HUDEP-2 (cell line): ENCODE measurements around the gene SMARCD1.

Source experiments
- DNase-seq, 76 experiments: peaks; one replicate each; lab custom pipeline; 2025; ENCODE audit not compliant: unreplicated experiment in 76 of 76; lab: John Stamatoyannopoulos, UW

Gene SMARCD1

DNA sequence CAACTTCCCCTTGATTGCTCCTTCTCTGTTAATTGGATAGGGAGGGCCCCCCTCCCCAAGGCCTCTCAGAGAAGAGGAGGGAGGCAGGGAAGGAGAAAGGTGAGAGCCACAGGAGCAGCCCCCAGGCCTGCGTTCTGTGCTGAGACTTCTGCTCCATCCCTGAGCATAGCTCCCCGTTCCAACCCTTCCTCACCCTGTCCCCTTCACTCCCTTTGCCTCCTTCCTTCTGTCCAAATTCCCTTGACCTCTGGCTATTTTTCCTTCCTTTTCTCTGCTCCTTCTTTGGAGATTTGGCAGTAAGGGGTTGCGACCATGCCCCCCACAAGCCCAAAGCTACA, 28.5 kb upstream of the SMARCD1 start:
- no peak for DNase-seq

DNA sequence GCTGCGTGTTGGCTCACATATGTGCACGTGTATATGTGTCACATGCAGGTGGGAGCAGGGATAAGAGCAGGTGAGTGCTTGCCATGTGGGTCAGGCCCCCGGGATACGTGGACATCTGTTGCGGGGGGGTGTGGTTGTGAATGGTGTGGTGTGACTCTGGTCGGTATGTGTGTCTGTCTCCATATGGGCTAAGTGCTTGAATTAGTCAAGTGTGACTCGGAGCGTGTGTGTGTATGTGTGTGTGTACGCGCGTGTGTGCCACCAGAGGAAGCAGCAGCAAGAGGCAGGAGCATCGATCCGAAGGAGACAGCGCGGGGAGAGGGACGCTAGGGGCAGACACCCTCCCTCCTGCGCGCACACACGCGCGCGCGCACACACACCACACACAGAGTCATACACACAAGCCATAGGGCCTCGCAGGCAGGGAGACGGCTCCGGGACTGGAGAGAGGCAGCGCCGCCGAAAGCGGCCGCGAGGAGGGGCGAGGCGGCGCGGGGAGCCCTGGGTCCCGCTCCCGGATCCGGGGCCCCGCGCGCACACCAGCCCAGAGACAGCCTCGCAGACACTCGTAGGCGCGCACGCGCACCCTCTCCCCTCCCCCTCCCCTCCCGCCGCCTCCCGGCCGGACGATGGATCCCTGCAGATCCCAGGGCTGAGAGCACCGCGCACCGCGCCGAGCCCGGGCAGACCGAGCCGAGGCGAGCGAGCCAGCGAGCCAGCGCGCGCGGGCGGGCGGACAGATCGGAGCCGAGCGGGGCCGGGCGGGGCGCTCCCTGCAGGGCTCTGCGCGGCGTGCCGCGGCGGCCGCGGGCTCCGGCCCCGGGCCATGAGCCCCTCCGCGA, 27.9 kb upstream of the SMARCD1 start, which contains the start of gene ASIC1:
Gene ASIC1, plus strand, starts transcription at position 597 of the 842 bp plus-strand sequence. CDS start 1,171 bp downstream, outside the sequence.
- DNase-seq: peak in 8 of 76 experiments; percentile 5 to 34 (median 17)

DNA sequence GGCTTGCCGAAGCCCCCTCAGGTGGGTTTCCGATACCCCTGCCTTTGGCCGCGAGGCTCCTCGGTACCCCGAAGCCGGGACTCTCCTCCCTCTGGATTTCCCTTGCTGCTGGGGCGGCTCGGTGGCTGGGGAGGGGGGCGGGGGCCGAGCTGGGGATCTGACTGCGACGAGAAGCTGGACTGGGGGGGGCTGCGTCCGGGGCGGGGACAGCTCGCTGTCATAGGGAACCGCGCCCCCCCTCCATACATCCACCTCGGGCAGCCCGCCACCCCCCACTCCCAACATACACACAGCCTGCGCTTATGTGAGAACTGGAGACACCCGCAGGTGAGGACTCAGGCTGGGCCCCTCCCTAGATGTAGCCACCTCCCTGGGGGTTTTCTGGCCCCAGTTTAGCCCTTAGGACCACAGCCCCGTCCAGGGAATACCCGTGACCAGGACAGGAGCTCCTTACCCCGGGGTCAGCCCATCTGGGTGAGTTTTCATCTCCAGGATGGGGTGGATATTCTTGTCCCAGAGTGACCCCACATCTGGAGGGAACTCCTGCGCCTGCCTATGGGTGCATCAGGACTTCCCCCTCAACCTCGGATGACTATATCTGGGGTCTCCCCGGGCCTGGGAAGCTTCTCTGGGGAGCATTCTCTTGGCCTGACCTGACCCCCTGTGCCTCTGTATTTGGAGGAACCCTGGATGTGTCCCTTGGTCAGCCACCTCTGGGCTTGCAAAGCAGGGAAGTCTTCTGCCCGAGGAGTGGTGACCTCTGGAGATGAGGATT, 27.1 kb upstream of the SMARCD1 start:
- DNase-seq: no peak

DNA sequence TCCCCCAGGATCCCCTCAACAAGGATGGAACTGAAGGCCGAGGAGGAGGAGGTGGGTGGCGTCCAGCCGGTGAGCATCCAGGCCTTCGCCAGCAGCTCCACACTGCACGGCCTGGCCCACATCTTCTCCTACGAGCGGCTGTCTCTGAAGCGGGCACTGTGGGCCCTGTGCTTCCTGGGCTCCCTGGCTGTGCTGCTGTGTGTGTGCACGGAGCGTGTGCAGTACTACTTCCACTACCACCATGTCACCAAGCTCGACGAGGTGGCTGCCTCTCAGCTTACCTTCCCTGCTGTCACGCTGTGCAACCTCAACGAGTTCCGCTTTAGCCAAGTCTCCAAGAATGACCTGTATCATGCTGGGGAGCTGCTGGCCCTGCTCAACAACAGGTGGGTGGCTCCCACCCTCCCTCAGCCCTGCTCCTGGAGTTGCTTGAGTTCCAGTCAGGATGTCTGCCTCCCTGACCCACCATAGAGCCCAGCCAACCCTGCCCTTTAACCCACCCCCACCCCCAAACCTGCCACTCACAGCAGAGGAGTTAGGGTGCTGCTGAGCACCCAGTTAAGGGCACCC, 26.3 kb upstream of the SMARCD1 start:
- no peak for DNase-seq

DNA sequence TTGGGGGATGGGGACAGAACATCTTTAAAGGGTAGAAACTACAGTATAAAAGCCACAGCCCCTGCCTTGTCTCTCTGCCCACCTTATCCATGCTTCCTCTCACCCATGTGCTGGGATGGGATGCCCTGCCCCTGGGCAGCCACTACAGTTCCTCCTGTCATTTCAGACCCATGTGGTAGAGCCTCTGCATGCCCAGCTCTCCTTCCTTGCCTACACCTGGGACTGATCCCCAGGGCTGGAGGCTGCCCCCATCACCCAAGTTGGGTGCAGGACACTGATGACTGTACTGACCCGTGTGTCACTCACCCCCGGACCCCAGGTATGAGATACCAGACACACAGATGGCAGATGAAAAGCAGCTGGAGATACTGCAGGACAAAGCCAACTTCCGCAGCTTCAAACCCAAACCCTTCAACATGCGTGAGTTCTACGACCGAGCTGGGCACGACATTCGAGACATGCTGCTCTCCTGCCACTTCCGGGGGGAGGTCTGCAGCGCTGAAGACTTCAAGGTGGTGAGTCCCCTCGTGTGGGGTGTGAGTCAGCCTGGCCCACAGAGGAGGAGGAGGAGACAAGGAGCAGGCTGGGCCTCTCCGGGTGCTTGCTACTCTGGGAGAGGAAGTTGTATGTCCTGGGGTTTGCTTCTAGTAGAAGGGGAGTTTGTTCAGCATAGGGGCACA, 25.6 kb upstream of the SMARCD1 start:
- DNase-seq: peak in 1 of 76 experiments; percentile 2

DNA sequence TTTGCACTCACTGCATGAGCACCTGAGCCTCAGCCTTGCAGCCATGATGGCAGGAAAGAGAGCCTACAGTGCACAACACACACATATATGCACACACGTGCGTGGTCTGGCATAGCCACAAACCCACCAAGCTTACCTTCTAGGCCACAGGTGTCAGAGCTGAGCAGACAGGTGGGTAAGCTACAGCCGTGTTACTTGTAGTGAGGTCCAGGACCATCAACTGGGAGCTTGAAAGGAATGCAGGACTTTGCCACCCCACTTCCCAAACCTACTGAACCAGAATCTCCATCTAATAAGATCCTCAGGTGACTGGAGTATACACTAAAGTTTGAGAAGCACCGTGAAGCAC, 25.0 kb upstream of the SMARCD1 start:
- DNase-seq: no peak

DNA sequence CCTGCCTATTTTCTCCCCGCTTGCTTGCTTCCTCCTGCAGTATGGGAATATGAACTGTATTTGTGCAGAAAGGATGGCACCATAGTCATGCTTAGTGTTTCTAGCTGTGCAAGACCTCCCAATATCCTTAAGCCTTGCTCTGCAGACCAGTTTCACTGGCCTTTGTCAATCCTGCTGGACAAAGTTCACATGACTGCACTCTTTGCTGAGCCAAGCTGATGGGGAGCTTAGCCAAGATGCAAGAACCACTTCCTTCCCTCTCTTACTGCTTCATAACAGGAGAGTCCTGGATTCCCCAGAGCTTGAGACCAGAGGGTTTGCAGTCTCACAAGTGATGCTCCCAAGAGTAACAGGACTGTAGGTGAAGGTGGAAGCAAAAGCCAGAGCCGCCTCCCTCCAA, 24.0 kb upstream of the SMARCD1 start:
- no peak for DNase-seq

DNA sequence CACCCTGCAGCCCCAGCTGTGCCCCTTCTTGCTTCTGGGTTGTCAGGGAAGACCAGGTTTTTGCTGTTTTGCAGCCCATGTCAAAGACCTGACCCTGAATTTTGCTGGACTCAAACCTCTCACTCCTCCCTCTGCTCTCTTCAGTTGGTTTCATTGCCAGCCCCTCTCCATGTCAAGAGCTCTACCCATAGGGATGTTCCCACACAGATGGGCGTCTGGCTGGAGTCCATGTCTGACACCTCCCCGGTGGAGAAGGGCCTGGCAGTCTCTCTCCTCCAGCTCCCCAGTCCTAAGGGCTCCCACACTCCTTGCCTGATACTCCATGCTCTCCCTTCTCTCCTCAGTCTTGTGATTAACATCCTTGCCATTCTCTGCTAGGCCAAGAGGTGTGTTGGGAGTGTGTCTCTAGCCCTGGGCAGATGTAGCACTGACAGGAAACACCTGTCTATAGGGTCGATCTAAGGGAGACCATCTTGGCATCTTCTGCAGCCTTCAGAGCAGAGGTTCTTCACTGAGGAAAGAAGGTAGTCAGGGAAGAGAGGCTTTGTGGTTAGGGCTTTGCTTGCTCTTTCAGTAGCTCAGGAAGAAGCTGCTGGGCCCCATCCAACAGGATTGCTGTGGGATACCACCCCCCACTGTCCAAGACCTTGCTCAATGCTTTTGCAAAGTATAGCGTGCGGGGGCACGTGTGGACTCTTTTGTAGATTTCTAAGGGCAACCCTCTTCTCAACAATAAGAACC, 23.0 kb upstream of the SMARCD1 start:
- no peak for DNase-seq

DNA sequence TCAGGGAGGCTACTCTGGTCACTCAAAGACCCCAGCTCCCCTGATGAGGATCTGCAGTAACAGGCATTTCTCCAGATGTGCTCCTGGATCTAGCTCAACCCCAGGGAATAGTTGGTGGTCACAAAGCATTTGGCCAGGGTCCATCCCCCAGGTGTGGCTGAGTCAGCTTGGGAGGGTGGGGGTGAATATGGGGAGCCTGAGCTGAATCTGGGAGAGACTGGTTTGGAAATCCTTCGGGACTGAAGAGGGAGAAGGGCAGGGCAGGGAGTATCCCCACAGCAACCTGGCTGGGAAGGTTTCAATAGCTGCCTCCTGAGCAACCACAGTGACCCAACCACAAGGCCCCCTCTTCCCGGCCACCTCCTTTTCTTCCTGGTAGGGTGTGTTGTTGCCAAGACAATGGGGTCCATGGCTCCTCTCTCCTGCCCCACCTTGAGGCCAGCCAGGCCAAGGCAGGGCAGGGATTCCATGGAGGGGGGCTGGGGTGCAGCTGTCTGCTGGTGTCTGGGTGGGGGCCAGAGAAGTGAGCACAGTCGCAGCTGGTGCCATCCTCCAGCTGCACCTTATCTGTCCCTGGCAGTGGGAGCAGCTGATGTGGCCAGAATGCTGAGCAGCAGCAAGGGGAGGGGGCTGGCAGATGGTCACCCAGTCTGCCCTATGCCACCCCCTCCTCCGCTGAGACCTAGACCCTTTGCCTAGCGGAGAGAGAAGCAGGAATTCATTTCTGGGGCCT, 22.2 kb upstream of the SMARCD1 start:
- DNase-seq: peak in 5 of 76 experiments; percentile 6 to 12 (median 6)

DNA sequence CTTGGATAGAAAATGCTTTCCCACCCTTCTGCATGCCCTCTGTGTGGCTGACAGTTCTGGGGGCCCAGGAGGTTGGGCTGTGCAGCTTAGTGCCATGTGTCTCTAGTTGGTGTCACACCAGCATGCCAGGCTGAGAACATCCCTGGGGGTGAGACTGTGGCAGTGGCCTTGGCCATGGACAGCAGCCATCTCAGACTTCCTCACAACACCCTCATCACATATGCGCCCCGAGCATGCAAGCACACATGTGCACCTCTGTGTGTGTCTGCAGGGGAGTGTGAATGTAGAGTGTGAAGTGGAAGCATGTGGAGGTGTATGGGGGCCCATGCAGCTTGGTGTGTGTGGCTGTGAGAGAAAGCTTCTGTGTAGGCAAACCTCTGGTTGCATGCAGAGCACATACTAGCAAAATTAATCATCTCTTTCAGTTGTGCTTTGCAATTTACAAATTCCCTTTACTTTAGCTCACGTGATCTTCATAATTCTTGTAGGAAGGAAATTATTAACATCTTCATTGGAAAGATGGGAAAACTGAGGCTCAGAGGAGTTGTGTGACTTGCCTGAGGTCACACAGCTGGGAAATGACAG, 19.3 kb upstream of the SMARCD1 start:
- no peak for DNase-seq

DNA sequence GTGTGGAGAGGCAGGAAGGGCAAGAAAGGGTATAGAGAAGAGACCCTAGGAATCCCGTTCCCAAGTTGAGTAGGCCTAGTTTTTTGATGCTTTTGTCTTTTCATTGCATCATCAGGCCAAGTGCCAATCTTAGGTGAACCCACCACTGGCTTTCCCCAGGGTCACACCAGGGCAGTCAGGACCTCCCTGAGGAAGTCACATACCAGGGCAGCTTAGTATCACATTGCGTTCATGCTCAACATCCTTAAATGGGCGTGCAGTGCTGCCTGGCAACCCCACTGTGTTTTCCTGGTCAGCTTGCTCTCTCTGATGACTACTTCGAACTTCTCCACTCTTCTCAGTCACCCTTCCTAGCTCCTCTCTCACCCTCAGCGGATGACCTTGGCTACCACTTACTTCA, 18.7 kb upstream of the SMARCD1 start:
- no peak for DNase-seq

DNA sequence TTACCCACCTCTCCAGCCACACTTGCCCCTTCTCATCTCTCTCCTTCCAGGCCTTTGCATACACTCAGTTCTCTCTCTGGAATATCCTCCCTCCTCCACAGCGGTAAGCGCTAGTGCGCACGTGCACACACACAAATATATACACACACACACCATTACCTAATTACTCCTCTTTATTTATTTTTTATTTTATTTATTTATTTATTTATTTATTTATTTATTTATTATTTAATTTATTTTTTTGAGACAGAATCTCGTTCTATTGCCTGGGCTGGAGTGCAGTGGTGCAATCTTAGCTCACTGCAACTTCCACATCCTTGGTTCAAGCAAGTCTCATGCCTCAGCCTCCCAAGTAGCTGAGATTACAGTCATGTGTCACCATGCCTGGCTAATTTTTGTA, 16.1 kb upstream of the SMARCD1 start:
- DNase-seq: no peak

DNA sequence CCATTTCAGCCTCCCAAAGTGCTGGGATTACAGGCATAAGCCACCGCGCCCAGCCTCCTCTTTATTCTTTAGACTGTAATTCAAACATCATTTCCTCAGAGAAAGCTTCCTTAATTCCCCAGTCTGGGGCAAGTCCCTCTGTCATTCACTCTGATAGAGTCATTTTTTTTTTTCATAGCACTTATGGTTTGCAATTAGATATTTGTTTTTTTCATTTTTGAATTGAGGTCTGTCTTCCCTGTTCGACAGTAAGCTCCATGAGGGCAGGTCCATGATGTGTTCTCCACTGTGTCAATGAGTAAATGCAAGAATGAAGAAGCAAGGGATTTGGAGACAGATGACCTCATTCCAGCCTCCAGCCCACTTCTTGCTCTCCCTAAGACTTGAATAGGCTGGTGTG, 15.6 kb upstream of the SMARCD1 start:
- DNase-seq: no peak

DNA sequence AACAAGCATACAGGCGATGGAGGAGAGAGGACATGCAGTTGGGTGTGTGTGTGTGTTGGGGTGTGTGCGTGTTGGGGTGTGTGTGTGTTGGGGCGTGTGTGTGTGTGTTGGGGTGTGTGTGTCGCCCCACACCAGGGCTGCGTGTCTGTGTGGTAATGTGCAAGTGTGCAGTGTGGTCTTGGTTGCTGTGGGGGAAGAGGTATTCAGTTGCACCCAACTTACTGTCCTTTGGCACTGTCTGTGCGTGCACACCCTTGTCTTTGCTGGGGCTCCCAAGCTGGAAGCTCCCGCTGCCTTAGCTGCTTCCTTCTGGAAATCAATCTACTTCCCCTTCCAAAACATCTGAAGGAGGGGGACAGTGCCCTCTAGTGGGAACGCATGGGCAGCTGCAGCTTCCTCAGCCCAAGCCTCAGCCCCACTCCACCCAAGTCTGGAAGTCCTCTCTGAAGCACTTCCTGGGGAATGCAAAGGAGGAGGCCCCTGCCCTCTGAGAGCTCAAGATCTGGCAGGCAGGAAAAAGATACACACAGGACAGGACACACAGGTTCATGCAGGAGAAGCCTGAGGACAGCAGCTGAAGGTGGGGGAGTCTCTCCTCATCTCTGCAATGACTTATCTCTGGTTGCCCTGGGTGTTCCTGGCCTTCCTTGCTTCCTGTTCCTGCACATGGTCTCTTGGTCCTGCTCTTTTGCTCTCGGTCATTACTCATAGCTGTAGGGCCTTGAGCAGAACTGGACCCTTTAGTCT, 14.7 kb upstream of the SMARCD1 start:
- peak in 65 of 76 experiments; percentile 6 to 81 (median 45) for DNase-seq

DNA sequence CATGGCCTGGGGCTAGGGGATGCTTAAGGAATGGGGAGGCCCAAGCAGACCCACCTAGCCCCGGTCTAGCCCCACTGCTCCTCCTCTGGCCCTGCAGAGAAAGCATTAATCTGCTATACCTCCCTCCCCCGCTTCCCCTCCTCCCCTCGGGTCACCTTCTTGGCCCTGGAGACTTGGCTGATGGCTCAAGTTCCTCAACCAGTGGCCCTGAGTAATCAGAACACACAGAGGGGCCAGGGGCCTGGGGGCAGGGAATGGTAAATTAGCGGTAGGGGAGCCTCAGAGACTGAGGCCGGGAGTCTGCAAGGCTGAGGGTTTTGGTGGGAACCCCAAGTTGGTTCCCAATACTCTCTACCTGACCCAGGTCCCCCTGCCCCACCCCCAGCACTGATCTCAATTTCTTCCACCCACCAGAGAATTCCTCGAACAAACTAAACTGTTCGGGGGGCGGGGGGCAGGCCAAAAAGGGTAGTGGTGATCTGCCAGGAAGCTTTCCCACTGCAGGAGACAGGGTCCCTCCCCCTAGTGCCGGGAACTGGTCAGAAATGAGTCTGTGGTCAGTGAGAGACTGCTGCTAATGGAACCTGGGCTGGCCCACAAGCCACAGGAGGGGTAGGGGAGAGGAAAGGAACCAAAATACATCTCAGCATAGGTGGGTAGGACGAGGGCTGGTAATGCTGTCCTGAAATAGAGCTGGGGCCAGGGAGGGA, 12.8 kb upstream of the SMARCD1 start:
- DNase-seq: no peak

DNA sequence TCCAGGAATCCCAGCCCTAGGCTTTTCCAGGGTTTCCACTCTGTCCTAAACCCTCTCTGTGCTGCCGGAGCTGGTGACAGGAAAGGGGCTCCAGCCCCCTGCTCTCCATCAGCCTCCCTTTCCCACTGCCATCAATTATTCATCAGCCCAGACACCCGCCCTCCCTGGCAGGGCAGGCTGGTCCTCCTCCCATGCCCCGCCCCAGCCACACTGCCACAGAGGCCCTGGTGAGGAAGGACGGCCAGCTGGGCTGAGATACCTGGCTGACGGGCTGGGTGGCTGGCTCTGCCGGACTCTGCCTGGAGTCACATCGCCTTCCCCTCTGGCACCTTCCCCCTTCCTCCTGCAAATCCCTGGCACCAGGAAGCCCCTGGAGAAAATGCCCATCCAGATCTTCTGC, 11.9 kb upstream of the SMARCD1 start:
- peak in 2 of 76 experiments; percentile 9 to 17 for DNase-seq

DNA sequence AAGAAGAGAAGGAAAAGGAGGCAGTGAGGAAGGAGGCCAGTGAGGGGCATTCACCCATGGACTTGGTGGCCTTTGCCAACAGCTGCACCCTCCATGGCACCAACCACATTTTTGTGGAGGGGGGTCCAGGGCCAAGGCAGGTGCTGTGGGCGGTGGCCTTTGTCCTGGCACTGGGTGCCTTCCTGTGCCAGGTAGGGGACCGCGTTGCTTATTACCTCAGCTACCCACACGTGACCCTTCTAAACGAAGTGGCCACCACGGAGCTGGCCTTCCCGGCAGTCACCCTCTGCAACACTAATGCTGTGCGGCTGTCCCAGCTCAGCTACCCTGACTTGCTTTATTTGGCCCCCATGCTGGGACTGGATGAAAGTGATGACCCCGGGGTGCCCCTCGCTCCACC, 11.4 kb upstream of the SMARCD1 start:
- no peak for DNase-seq
